Neural progenitor cell (in vitro differentiated cells): ENCODE measurements around the gene ELOVL6. TPM values are rescaled to one million over a fixed set of nuclear protein-coding genes. Genes with fewer than 3 reads are reported as not detected.

Experiments used
- DNase-seq: peaks from one replicate; pipeline ENCODE4 v3.0.0-alpha.2; 2016; ENCODE audit warnings: low spot score
- H2AFZ ChIP-seq: fragments of 200-600 bp; sonication (generic); replicated peaks from 2 replicates; pipeline ENCODE4 v1.6.1; 2016; ENCODE audit warnings: antibody characterized with exemption
- H3F3A ChIP-seq: fragments of 200-600 bp; sonication (generic); 2 replicates; pipeline ENCODE4 v1.6.1; 2016; ENCODE audit warnings: antibody characterized with exemption, low read depth
- H3K27ac ChIP-seq: fragments of 200-600 bp; sonication (generic); 2 replicates; pipeline ENCODE4 v1.5.1; 2016; ENCODE audit warnings: mild to moderate bottlenecking
- H3K27me3 ChIP-seq: fragments of 200-600 bp; sonication (generic); 2 replicates; pipeline ENCODE4 v1.6.1; 2016; ENCODE audit warnings: mild to moderate bottlenecking, moderate library complexity
- H3K36me3 ChIP-seq: fragments of 200-600 bp; sonication (generic); 2 replicates; pipeline ENCODE4 v1.5.1; 2016
- H3K4me1 ChIP-seq: fragments of 200-600 bp; sonication (generic); 2 replicates; pipeline ENCODE4 v1.6.1; 2016; ENCODE audit warnings: mixed run types
- H3K4me2 ChIP-seq: fragments of 200-600 bp; sonication (generic); 2 replicates; pipeline ENCODE4 v1.6.1; 2016
- H3K4me3 ChIP-seq: fragments of 200-600 bp; sonication (generic); 2 replicates; pipeline ENCODE4 v1.5.1; 2016
- H3K79me2 ChIP-seq: fragments of 200-600 bp; sonication (generic); 2 replicates; pipeline ENCODE4 v1.6.1; 2016; ENCODE audit warnings: low read depth
- H3K9ac ChIP-seq: fragments of 200-600 bp; sonication (generic); 2 replicates; pipeline ENCODE4 v1.6.1; 2016
- H3K9me3 ChIP-seq: fragments of 200-600 bp; sonication (generic); 2 replicates; pipeline ENCODE4 v1.5.1; 2016; ENCODE audit warnings: low read depth
- H4K20me1 ChIP-seq: fragments of 200-600 bp; sonication (generic); 2 replicates; pipeline ENCODE4 v1.6.1; 2016; ENCODE audit warnings: low read depth
- H3K27ac Mint-ChIP-seq: 3 replicates; pipeline ENCODE4 v1.8.0; 2021; ENCODE audit warnings: mixed read lengths
- H3K27me3 Mint-ChIP-seq: 2 replicates; pipeline ENCODE4 v1.8.0; 2022; ENCODE audit warnings: low read depth, mild to moderate bottlenecking, inconsistent platforms, moderate library complexity, mixed read lengths; ENCODE audit not compliant: insufficient read depth
- H3K36me3 Mint-ChIP-seq: 3 replicates; pipeline ENCODE4 v1.8.0; 2021; ENCODE audit warnings: mixed read lengths
- H3K4me1 Mint-ChIP-seq: 3 replicates; pipeline ENCODE4 v1.8.0; 2021; ENCODE audit warnings: mixed read lengths
- H3K4me3 Mint-ChIP-seq: 3 replicates; pipeline ENCODE4 v1.8.0; 2021; ENCODE audit warnings: mild to moderate bottlenecking, moderate library complexity, mixed read lengths
- H3K9me3 Mint-ChIP-seq: 3 replicates; pipeline ENCODE4 v1.8.0; 2020; ENCODE audit warnings: mixed read lengths
- CTCF ChIP-seq: fragments of 200-600 bp; sonication (generic); IDR thresholded peaks from 2 replicates; pipeline ENCODE4 v1.5.1; 2017; ENCODE audit warnings: antibody characterized with exemption, mild to moderate bottlenecking
- EZH2 ChIP-seq: fragments of 200-600 bp; sonication (generic); IDR thresholded peaks from 2 replicates; pipeline ENCODE4 v1.6.1; 2017; ENCODE audit warnings: antibody characterized with exemption, mild to moderate bottlenecking, moderate library complexity
- EZH2phosphoT487 ChIP-seq: fragments of 200-600 bp; sonication (generic); IDR thresholded peaks from 2 replicates; pipeline ENCODE4 v1.6.1; 2017; ENCODE audit warnings: antibody characterized with exemption
- total RNA-seq: library from RNA; depleted of rRNA; stranded (reverse); fragments of >200 nt; gene quantifications from 2 replicates; pipeline ENCODE4 v1.2.3, GENCODE V29; 2015; ENCODE audit warnings: low replicate concordance

The ELOVL6 gene
- total RNA-seq, 1 donor from 2014 or later, result 54.4 TPM

DNA sequence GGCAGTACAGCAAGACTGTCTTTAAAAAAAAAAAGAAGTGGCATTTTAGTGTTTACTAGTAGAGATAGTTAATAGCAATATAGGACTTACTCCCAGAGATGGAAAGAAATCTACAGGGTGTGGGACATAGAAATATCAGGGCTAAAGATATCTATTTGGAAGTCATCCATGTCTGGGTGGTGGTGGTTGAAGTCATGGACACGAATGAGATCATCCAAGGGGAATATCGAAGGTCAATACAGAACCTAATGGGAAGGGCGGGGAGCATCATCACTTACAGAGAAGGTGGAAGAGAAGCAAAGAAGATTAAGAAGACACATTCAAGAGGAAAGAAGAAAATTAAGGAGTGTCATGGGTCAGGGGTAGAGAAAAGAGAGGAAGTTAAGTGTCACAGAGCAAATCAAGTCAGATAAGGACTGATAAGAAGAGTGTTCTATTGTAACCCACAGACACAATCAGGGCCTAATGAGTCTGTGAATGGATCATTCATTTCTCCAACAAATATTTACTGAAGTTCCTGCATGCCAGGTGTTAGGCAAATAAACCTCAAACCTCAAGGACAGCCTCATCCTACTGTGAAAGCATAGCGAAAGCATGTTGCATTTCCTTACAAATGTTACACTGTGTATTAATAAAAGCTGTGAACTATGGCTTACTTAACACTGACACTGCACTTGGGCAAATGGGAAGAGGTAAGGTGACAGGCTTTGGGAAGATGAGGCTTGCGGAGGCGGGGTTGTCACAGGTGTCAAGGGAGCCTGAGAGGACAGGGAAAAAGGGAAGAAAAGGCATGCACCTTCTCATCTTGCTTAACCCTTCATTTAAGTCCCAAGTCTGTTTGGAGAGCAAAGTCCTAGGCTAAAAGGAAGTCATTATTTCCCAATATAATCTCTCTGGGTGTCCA is 65.3 kb downstream of the ELOVL6 start:
- Mint-ChIP-seq H3K36me3 (peaks cover 25% of the 10 kb centered on the region), H3K27ac (no peak overlapping the region), H3K27me3 (peaks cover 2% of the 10 kb centered on the region), H3K4me1 (peaks cover 3% of the 10 kb centered on the region), H3K4me3 (no peak overlapping the region), H3K9me3 (no peaks in the 10 kb centered on the region)
- Histone ChIP-seq H3K9ac (no peak overlapping the region), H3K4me1 (peaks cover 6% of the 10 kb centered on the region), H3F3A (no peaks in the 10 kb centered on the region), H3K27ac (no peak overlapping the region), H3K27me3 (no peaks in the 10 kb centered on the region), H2AFZ (no peak overlapping the region), H3K4me2 (no peak overlapping the region), H3K4me3 (no peak overlapping the region), H3K36me3 (no peaks in the 10 kb centered on the region), H3K9me3 (no peaks in the 10 kb centered on the region), H3K79me2 (peaks cover 50% of the 10 kb centered on the region), H4K20me1 (peaks cover 24% of the 10 kb centered on the region)
- no peak for DNase-seq
- TF ChIP-seq CTCF, result no peak
- no peak for TF ChIP-seq EZH2
- TF ChIP-seq EZH2phosphoT487, result no peak

GRCh38 chr4:110131916-110132315 is 66.5 kb downstream of the ELOVL6 start:
- Mint-ChIP-seq H3K36me3 (peaks cover 27% of the 10 kb centered on the region), H3K9me3 (no peaks in the 10 kb centered on the region), H3K4me1 (peaks cover 3% of the 10 kb centered on the region), H3K4me3 (no peak overlapping the region), H3K27me3 (peaks cover 2% of the 10 kb centered on the region), H3K27ac (no peak overlapping the region)
- Histone ChIP-seq H3K4me2 (no peak overlapping the region), H3K79me2 (peaks cover 46% of the 10 kb centered on the region), H3K27me3 (no peaks in the 10 kb centered on the region), H2AFZ (no peak overlapping the region), H3K4me3 (no peak overlapping the region), H3F3A (no peaks in the 10 kb centered on the region), H3K36me3 (no peaks in the 10 kb centered on the region), H3K27ac (no peak overlapping the region), H3K9me3 (no peaks in the 10 kb centered on the region), H3K9ac (no peak overlapping the region), H4K20me1 (peaks cover 22% of the 10 kb centered on the region), H3K4me1 (peaks cover 6% of the 10 kb centered on the region)
- no peak for TF ChIP-seq EZH2phosphoT487
- no peak for TF ChIP-seq CTCF
- no peak for TF ChIP-seq EZH2
- DNase-seq, result no peak

- Histone ChIP-seq H3K4me1 (peaks cover 6% of the 10 kb centered on the region), H3K27ac (no peak overlapping the region), H3K4me2 (no peak overlapping the region), H3K9ac (no peak overlapping the region), H4K20me1 (peaks cover 22% of the 10 kb centered on the region), H3F3A (no peaks in the 10 kb centered on the region), H3K27me3 (no peaks in the 10 kb centered on the region), H2AFZ (no peak overlapping the region), H3K4me3 (no peak overlapping the region), H3K36me3 (no peaks in the 10 kb centered on the region), H3K79me2 (peaks cover 50% of the 10 kb centered on the region), H3K9me3 (no peaks in the 10 kb centered on the region)
- Mint-ChIP-seq H3K27me3 (peaks cover 2% of the 10 kb centered on the region), H3K36me3 (peaks cover 32% of the 10 kb centered on the region), H3K27ac (no peak overlapping the region), H3K4me1 (peaks cover 3% of the 10 kb centered on the region), H3K9me3 (no peaks in the 10 kb centered on the region), H3K4me3 (no peak overlapping the region)
- no peak for DNase-seq
- TF ChIP-seq EZH2phosphoT487, result no peak
- no peak for TF ChIP-seq CTCF
- TF ChIP-seq EZH2, result no peak
These were observed 67.6 kb downstream of the ELOVL6 start for GRCh38 chr4:110130576-110131358.
